T-helper 1 cell treated with Interleukin-12 subunit alpha and Interleukin-12 subunit beta and Interleukin-4 antibody, amounts not matched to agents 30 ng/mL and 1 ng/mL, for 36 hours (primary cell): ENCODE data around the gene CLCN6. TPM values are rescaled to one million over a fixed set of nuclear protein-coding genes. Genes with fewer than 3 reads are reported as not detected.

Source experiments
- intact Hi-C: fragments of 100-400 bp; cut with micrococcal nuclease; formaldehyde crosslinking; loops from one replicate; pipeline ENCODE4 v1.15.1; 2024
- total RNA-seq: library from RNA; stranded (reverse); gene quantifications from 2 replicates; pipeline ENCODE4 v1.2.3, GENCODE V29; 2022

The CLCN6 gene
- total RNA-seq, 1 donor from 2014 or later: 15.2 TPM

GRCh38 chr1:11779715-11780379 lies 26.1 kb upstream of the CLCN6 start:
- intact Hi-C loops: no loop called here

GRCh38 chr1:11780380-11781147 lies 25.4 kb upstream of the CLCN6 start:
- intact Hi-C loops: no loop called here

GRCh38 chr1:11781297-11781696 lies 24.7 kb upstream of the CLCN6 start:
- intact Hi-C loops: no loop called here

- intact Hi-C loops: no loop called here
Measured at GRCh38 chr1:11782127-11782708, 23.8 kb upstream of the CLCN6 start.

- intact Hi-C loops: no loop called here
Measured at GRCh38 chr1:11783556-11783955, 22.4 kb upstream of the CLCN6 start.

- intact Hi-C loops: no loop called here
Measured at GRCh38 chr1:11784256-11784992, 21.6 kb upstream of the CLCN6 start.

GRCh38 chr1:11784993-11785769 lies 20.8 kb upstream of the CLCN6 start:
- intact Hi-C loops: no loop called here

- intact Hi-C loops: no loop called here
Measured at GRCh38 chr1:11786168-11786567, 19.8 kb upstream of the CLCN6 start.

GRCh38 chr1:11787251-11787803 lies 18.7 kb upstream of the CLCN6 start:
- intact Hi-C loops: no loop called here

GRCh38 chr1:11787804-11788436 lies 18.1 kb upstream of the CLCN6 start:
- intact Hi-C loops: no loop called here

- intact Hi-C loops: no loop called here
Measured at GRCh38 chr1:11788549-11789053, 17.4 kb upstream of the CLCN6 start.

GRCh38 chr1:11789126-11790067 lies 16.6 kb upstream of the CLCN6 start:
- intact Hi-C loops: no loop called here

GRCh38 chr1:11790101-11790879 lies 15.7 kb upstream of the CLCN6 start:
- intact Hi-C loops: no loop called here

GRCh38 chr1:11790880-11791715 lies 14.9 kb upstream of the CLCN6 start:
- intact Hi-C loops: no loop called here

- intact Hi-C loops: no loop called here
Measured at GRCh38 chr1:11792106-11792505, 13.9 kb upstream of the CLCN6 start.

- intact Hi-C loops: no loop called here
Measured at GRCh38 chr1:11793819-11794218, 12.2 kb upstream of the CLCN6 start.
